Fibroblast of lung (primary cell): ENCODE measurements around the gene PDSS2. TPM values are rescaled to one million over a fixed set of nuclear protein-coding genes. Genes with fewer than 3 reads are reported as not detected.

ENCODE experiments used
- DNase-seq, 2 donors: peaks; one replicate each; pipeline versions ENCODE4 v3.0.0 to v3.0.0-alpha.2; 2010; ENCODE audit warnings: low read depth in 2 of 2
- H2AFZ ChIP-seq: 2 replicates; pipeline ENCODE4 v1.5.1; 2012; ENCODE audit warnings: low read length, control low read depth, inconsistent platforms
- H3K27ac ChIP-seq: 2 replicates; pipeline ENCODE4 v1.5.1; 2011; ENCODE audit warnings: low read length, control low read depth; ENCODE audit not compliant: insufficient read depth
- H3K27me3 ChIP-seq: 2 replicates; pipeline ENCODE4 v1.5.1; 2011; ENCODE audit warnings: mild to moderate bottlenecking, low read length; ENCODE audit not compliant: control insufficient read depth, insufficient read depth
- H3K36me3 ChIP-seq: 2 replicates; pipeline ENCODE4 v1.5.1; 2011; ENCODE audit warnings: low read length; ENCODE audit not compliant: control insufficient read depth, insufficient read depth
- H3K4me1 ChIP-seq: 2 replicates; pipeline ENCODE4 v1.5.1; 2011; ENCODE audit warnings: low read length; ENCODE audit not compliant: control insufficient read depth, insufficient read depth; ENCODE audit errors: extremely low read depth
- H3K4me2 ChIP-seq: 2 replicates; pipeline ENCODE4 v1.5.1; 2011; ENCODE audit warnings: low read length, control low read depth; ENCODE audit not compliant: insufficient read depth; ENCODE audit errors: extremely low read depth
- H3K4me3 ChIP-seq, 4 experiments: fragments of 200-600 bp in 1 of 4; sonication (generic) in 1 of 4; replicated peaks in 1 of 4; 2 replicates each; pipeline ENCODE4 v1.5.1; 2011 to 2016; ENCODE audit warnings: low read length in 4 of 4, low read depth in 3 of 4, mild to moderate bottlenecking in 3 of 4, control low read depth in 2 of 4, inconsistent platforms in 1 of 4, mixed read lengths in 1 of 4; ENCODE audit not compliant: insufficient read depth in 1 of 4; ENCODE audit errors: control extremely low read depth in 1 of 4
- H3K79me2 ChIP-seq: 2 replicates; pipeline ENCODE4 v1.5.1; 2012; ENCODE audit warnings: mild to moderate bottlenecking, low read length, inconsistent platforms; ENCODE audit not compliant: control insufficient read depth, insufficient read depth
- H3K9ac ChIP-seq: 2 replicates; pipeline ENCODE4 v1.5.1; 2011; ENCODE audit warnings: mild to moderate bottlenecking, low read length, control low read depth; ENCODE audit not compliant: insufficient read depth
- H3K9me3 ChIP-seq: 2 replicates; pipeline ENCODE4 v1.5.1; 2012; ENCODE audit warnings: low read depth, low read length; ENCODE audit not compliant: control insufficient read depth, insufficient read depth
- H4K20me1 ChIP-seq: 2 replicates; pipeline ENCODE4 v1.5.1; 2011; ENCODE audit warnings: low read length; ENCODE audit not compliant: control insufficient read depth, insufficient read depth; ENCODE audit errors: extremely low read depth
- EZH2 ChIP-seq: IDR thresholded peaks from 2 replicates; pipeline ENCODE4 v1.5.1; 2012; ENCODE audit warnings: low read length, control low read depth, mild to moderate bottlenecking; ENCODE audit errors: missing control alignments
- polyA plus RNA-seq, 2 donors: library from polyadenylated mRNA; depleted of rRNA in 1 of 2; stranded (reverse) in 1 of 2; unstranded in 1 of 2; fragments of >200 nt; gene quantifications; 2 replicates each; pipeline ENCODE4 v1.2.1, GENCODE V29; 2011 to 2012; ENCODE audit warnings: missing spikeins in 1 of 2
- total RNA-seq: library from RNA; depleted of rRNA; stranded (reverse); fragments of >200 nt; gene quantifications from 2 replicates; pipeline ENCODE4 v1.2.1, GENCODE V29; 2014
- TF ChIP-seq, protein P1 (sequence below), 2 donors: IDR thresholded peaks in 1 of 2; conservative IDR thresholded peaks in 1 of 2; 1 replicate in 1 of 2; 2 replicates in 1 of 2; pipeline ENCODE4 v1.5.1; 2011 to 2012; ENCODE audit warnings: low read length in 2 of 2, control low read depth in 1 of 2, inconsistent platforms in 1 of 2, low read depth in 1 of 2, mild to moderate bottlenecking in 1 of 2

Gene PDSS2
- total and polyA plus RNA-seq, 2 donors (not counting 1 experiment from before 2014, with no cell fraction given): 12.1 to 13.8 TPM

DNA sequence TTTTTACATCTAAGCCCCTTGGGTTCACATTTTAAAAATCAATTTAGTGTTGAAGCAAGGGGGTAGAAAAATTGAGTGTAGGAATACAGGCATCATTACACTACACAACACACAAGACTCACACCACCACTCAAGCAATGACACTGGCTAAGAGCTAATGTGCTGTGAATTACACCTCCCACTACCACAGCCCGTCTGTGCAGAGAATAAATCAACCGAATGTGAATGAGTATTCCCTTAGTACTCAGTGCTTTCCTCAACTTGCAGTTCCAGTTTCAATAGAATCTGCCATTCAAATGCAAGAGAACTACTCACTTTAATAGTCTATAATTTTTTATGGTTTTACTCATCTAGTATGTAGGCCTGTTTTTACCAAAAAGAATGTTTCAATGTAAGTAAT is 114.4 kb downstream of the PDSS2 start:
- H3K27me3 ChIP-seq: no peaks in the 10 kb centered on the region
- no peak overlapping the region for H3K4me2 ChIP-seq
- TF ChIP-seq, protein P1, sequence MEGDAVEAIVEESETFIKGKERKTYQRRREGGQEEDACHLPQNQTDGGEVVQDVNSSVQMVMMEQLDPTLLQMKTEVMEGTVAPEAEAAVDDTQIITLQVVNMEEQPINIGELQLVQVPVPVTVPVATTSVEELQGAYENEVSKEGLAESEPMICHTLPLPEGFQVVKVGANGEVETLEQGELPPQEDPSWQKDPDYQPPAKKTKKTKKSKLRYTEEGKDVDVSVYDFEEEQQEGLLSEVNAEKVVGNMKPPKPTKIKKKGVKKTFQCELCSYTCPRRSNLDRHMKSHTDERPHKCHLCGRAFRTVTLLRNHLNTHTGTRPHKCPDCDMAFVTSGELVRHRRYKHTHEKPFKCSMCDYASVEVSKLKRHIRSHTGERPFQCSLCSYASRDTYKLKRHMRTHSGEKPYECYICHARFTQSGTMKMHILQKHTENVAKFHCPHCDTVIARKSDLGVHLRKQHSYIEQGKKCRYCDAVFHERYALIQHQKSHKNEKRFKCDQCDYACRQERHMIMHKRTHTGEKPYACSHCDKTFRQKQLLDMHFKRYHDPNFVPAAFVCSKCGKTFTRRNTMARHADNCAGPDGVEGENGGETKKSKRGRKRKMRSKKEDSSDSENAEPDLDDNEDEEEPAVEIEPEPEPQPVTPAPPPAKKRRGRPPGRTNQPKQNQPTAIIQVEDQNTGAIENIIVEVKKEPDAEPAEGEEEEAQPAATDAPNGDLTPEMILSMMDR (conservative IDR thresholded peaks at IDR 0.05 in 1 of 2, IDR thresholded peaks at IDR 0.05 in 1 of 2; ENCODE audit: low read depth in 1 of 2, low read length in 2 of 2): no peak
- TF ChIP-seq EZH2: no peak
- no peak overlapping the region for H2AFZ ChIP-seq
- no peaks in the 10 kb centered on the region for H3K4me1 ChIP-seq
- no peaks in the 10 kb centered on the region for H3K79me2 ChIP-seq
- no peak for DNase-seq
- H3K36me3 ChIP-seq: no peaks in the 10 kb centered on the region
- H3K9ac ChIP-seq: no peak overlapping the region
- no peaks in the 10 kb centered on the region for H4K20me1 ChIP-seq
- no peaks in the 10 kb centered on the region for H3K9me3 ChIP-seq
- H3K4me3 ChIP-seq: no peak overlapping the region
- no peak overlapping the region for H3K27ac ChIP-seq

DNA sequence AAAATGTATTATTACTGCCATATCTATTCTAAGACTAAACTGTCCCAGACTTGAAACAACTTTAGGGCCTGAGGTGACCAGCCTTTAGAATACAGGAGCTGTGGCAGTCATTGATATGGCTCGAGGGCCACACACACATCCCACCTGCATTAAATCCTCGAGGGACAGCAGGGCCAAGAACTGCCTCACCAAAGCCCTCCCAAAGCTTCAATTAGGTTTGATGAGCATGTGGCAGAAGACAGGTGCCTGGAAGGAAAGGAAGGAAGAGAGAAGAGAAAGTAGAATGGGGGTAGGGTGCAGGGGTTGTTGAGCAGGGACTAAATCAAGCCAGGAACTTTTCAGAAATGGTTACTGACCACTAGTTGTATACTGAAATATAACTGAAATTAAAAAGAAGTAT is 115.0 kb downstream of the PDSS2 start:
- TF ChIP-seq, protein P1 (conservative IDR thresholded peaks at IDR 0.05 in 1 of 2, IDR thresholded peaks at IDR 0.05 in 1 of 2; ENCODE audit: low read depth in 1 of 2, low read length in 2 of 2): no peak
- no peak for TF ChIP-seq EZH2
- Histone ChIP-seq H3K27ac (no peak overlapping the region), H3K9ac (no peak overlapping the region), H3K4me2 (no peak overlapping the region), H3K36me3 (no peaks in the 10 kb centered on the region), H3K9me3 (no peaks in the 10 kb centered on the region), H2AFZ (no peak overlapping the region), H3K4me1 (no peaks in the 10 kb centered on the region), H3K4me3 (no peak overlapping the region), H3K27me3 (no peaks in the 10 kb centered on the region), H3K79me2 (no peaks in the 10 kb centered on the region), H4K20me1 (no peaks in the 10 kb centered on the region)
- no peak for DNase-seq

DNA sequence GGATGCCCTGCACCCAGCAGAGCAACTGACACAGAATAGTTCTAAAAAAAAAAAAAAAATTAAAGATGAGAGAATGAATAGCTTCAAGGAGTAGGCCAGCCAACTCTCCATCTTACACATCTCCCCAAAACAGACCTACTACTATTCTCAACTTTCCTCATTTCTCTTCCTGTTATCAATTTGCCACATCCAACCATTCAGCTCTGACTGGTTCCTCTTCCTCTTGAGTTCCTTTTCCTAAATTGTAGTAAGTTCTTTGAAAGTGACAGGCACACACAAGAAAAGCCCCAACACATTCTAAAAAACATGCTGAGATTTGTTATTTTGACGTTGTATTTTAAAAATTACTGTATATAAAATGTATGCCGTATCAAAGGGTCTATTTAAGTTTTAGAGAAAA is 117.2 kb downstream of the PDSS2 start:
- no peaks in the 10 kb centered on the region for H3K79me2 ChIP-seq
- no peak overlapping the region for H2AFZ ChIP-seq
- no peak for DNase-seq
- no peak overlapping the region for H3K4me3 ChIP-seq
- no peak overlapping the region for H3K4me2 ChIP-seq
- no peaks in the 10 kb centered on the region for H3K27me3 ChIP-seq
- TF ChIP-seq EZH2: no peak
- TF ChIP-seq, protein P1 (conservative IDR thresholded peaks at IDR 0.05 in 1 of 2, IDR thresholded peaks at IDR 0.05 in 1 of 2; ENCODE audit: low read depth in 1 of 2, low read length in 2 of 2): no peak
- no peak overlapping the region for H3K9ac ChIP-seq
- H3K4me1 ChIP-seq: no peaks in the 10 kb centered on the region
- H3K27ac ChIP-seq: no peak overlapping the region
- H4K20me1 ChIP-seq: no peaks in the 10 kb centered on the region
- H3K36me3 ChIP-seq: no peaks in the 10 kb centered on the region
- no peaks in the 10 kb centered on the region for H3K9me3 ChIP-seq
